NCI-H1436 treated with DMSO at 0.1 percent for 48 hours (cell line): ENCODE results near the gene NOM1.
A peak's percentile ranks its signal among the peaks of the same experiment; 100 is the strongest.
"Not testable (repeated sequence)": the region's sequence is repeated elsewhere in the genome, so short reads cannot be mapped to it uniquely, and the experiment has no call there.

ENCODE experiments used
- DNase-seq: peaks from one replicate; lab custom pipeline; 2025; lab: John Stamatoyannopoulos, UW

The NOM1 gene

GRCh38 chr7:156949541-156950380 is at the start of gene NOM1:
Gene NOM1 (plus strand): TSS chr7:156949712. CDS start chr7:156949738, 26 bp downstream.
- DNase-seq: no peak

- DNase-seq: not testable (repeated sequence)
These were observed 49.4 kb upstream of the NOM1 start for GRCh38 chr7:156900093-156900492.

GRCh38 chr7:156903232-156903909 is 46.1 kb upstream of the NOM1 start:
- no peak for DNase-seq

- DNase-seq: no peak
These were observed 43.3 kb upstream of the NOM1 start for GRCh38 chr7:156906200-156906649.

- DNase-seq: no peak
These were observed 41.9 kb upstream of the NOM1 start for GRCh38 chr7:156907656-156908055.

- DNase-seq: not testable (repeated sequence)
These were observed 39.8 kb upstream of the NOM1 start for GRCh38 chr7:156909574-156910252.

- no peak for DNase-seq
These were observed 30.9 kb upstream of the NOM1 start for GRCh38 chr7:156918635-156919034.

GRCh38 chr7:156919132-156919713 is 30.3 kb upstream of the NOM1 start:
- no peak for DNase-seq

- no peak for DNase-seq
These were observed 29.4 kb upstream of the NOM1 start for GRCh38 chr7:156920076-156920475.

GRCh38 chr7:156920487-156921373 is 28.8 kb upstream of the NOM1 start:
- not testable (repeated sequence) for DNase-seq

- DNase-seq: not testable (repeated sequence)
These were observed 27.2 kb upstream of the NOM1 start for GRCh38 chr7:156922304-156922703.

- not testable (repeated sequence) for DNase-seq
These were observed 23.7 kb upstream of the NOM1 start for GRCh38 chr7:156925821-156926220.

GRCh38 chr7:156927571-156928405 is 21.7 kb upstream of the NOM1 start:
- peak; percentile 29 for DNase-seq

GRCh38 chr7:156928406-156928747 is 21.1 kb upstream of the NOM1 start:
- no peak for DNase-seq

GRCh38 chr7:156929789-156930539 is 19.5 kb upstream of the NOM1 start:
- no peak for DNase-seq

- DNase-seq: no peak
These were observed 17.5 kb upstream of the NOM1 start for GRCh38 chr7:156932006-156932405.

GRCh38 chr7:156935250-156935649 is 14.3 kb upstream of the NOM1 start:
- no peak for DNase-seq

- not testable (repeated sequence) for DNase-seq
These were observed 12.7 kb upstream of the NOM1 start for GRCh38 chr7:156936766-156937165.

GRCh38 chr7:156940421-156941122 is 8.9 kb upstream of the NOM1 start:
- DNase-seq: no peak
